MCF 10A (cell line): ENCODE data around the gene KCNJ9. TPM values are rescaled to one million over a fixed set of nuclear protein-coding genes. Genes with fewer than 3 reads are reported as not detected.

Experiments
- BruUV-seq: library from RNA; stranded (reverse); fragments of 400-500 nt; replicated peaks from 2 replicates; lab custom pipeline; 2021; lab: Mats Ljungman, UMichigan
- CTCF ChIA-PET: fragments of 300-600 bp; sonication (Branson Sonifier 250); formaldehyde crosslinking; extraction: SDS; loops from one replicate; lab custom pipeline; 2021; ENCODE audit warnings: antibody characterized with exemption, inconsistent platforms; lab: Yijun Ruan, JAX
- POLR2A ChIA-PET: fragments of 300-600, 350-650 bp; sonication (Branson Sonifier 250); formaldehyde crosslinking; extraction: SDS; loops from one replicate; lab custom pipeline; 2020; ENCODE audit warnings: antibody characterized with exemption, inconsistent platforms; lab: Yijun Ruan, JAX
- DNase-seq: peaks from one replicate; pipeline ENCODE4 v3.0.0-alpha.2; 2018; ENCODE audit not compliant: unreplicated experiment
- H3K27ac Mint-ChIP-seq: one replicate; pipeline ENCODE4 v1.8.0; 2022; ENCODE audit warnings: mild to moderate bottlenecking, low read depth, mixed read lengths; ENCODE audit not compliant: unreplicated experiment
- H3K27me3 Mint-ChIP-seq: one replicate; pipeline ENCODE4 v1.8.0; 2022; ENCODE audit warnings: mixed read lengths; ENCODE audit not compliant: insufficient read depth, unreplicated experiment
- H3K36me3 Mint-ChIP-seq: one replicate; pipeline ENCODE4 v1.8.0; 2022; ENCODE audit warnings: mild to moderate bottlenecking, moderate library complexity, mixed read lengths; ENCODE audit not compliant: insufficient read depth, unreplicated experiment
- H3K4me1 Mint-ChIP-seq: one replicate; pipeline ENCODE4 v1.8.0; 2022; ENCODE audit warnings: mixed read lengths; ENCODE audit not compliant: insufficient read depth, unreplicated experiment
- H3K4me3 Mint-ChIP-seq: one replicate; pipeline ENCODE4 v1.8.0; 2022; ENCODE audit warnings: mild to moderate bottlenecking, moderate library complexity, mixed read lengths; ENCODE audit not compliant: unreplicated experiment
- H3K9me3 Mint-ChIP-seq: one replicate; pipeline ENCODE4 v1.8.0; 2022; ENCODE audit warnings: mixed read lengths; ENCODE audit not compliant: unreplicated experiment
- intact Hi-C: fragments of 100-400 bp; cut with micrococcal nuclease; formaldehyde crosslinking; loops from 2 replicates; pipeline ENCODE4 v1.14.1; 2022
- total RNA-seq: library from RNA; stranded (reverse); gene quantifications from 2 replicates; pipeline ENCODE4 v1.2.3, GENCODE V29; 2022
- TF ChIP-seq, protein P1 (sequence below): fragments of 200-600 bp; IDR thresholded peaks from one replicate; pipeline ENCODE4 v1.8.0; 2022; ENCODE audit warnings: antibody characterized with exemption, mild to moderate bottlenecking; ENCODE audit not compliant: unreplicated experiment

The KCNJ9 gene
- total RNA-seq, 1 experiment from 2014 or later = 0.07 TPM

DNA sequence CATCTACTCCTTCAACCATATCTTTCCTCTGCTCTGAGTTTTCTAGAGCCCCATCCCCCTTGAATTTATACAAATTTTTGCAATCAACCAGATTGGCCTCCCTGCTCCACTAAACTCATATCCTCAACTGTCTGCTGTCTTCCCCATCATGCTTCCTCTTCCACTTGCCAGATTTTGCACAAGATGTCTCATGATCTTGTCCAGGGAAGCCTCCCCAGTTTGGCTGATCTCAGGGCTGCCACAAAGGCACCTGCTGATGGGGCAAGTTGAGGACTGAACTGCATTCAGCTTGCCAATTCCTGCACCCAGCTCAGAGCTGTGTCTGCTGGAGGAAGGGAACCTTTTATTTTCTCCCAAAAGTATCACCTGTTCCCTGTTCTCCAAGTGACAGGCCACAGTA lies 3.9 kb upstream of the KCNJ9 start:
- intact Hi-C loops = loop anchor here (10.0 kb wide), 1 partner anchor 143 kb away; no protein-coding TSS in a partner anchor
- H3K4me1 Mint-ChIP-seq = no peaks in the 10 kb centered on the region
- peaks cover 56% of the 10 kb centered on the region for H3K27me3 Mint-ChIP-seq
- BruUV-seq = no TSS peak
- TF ChIP-seq, protein P1, sequence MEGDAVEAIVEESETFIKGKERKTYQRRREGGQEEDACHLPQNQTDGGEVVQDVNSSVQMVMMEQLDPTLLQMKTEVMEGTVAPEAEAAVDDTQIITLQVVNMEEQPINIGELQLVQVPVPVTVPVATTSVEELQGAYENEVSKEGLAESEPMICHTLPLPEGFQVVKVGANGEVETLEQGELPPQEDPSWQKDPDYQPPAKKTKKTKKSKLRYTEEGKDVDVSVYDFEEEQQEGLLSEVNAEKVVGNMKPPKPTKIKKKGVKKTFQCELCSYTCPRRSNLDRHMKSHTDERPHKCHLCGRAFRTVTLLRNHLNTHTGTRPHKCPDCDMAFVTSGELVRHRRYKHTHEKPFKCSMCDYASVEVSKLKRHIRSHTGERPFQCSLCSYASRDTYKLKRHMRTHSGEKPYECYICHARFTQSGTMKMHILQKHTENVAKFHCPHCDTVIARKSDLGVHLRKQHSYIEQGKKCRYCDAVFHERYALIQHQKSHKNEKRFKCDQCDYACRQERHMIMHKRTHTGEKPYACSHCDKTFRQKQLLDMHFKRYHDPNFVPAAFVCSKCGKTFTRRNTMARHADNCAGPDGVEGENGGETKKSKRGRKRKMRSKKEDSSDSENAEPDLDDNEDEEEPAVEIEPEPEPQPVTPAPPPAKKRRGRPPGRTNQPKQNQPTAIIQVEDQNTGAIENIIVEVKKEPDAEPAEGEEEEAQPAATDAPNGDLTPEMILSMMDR = no peak
- H3K36me3 Mint-ChIP-seq = peaks cover 4% of the 10 kb centered on the region
- H3K9me3 Mint-ChIP-seq = no peaks in the 10 kb centered on the region
- DNase-seq = no peak
- ChIA-PET CTCF (interaction anchor here (0.6 to 49.6 kb wide), 25 partner anchors 3 to 936 kb away, joined by 3 to 1546 read pairs (median 7); partner anchors contain the start of genes IGSF8, KCNJ10, KCNJ9 and PIGM), POLR2A (interaction anchor here (1.1 to 1.4 kb wide), 2 partner anchors 14 to 27 kb away, joined by 3 to 4 read pairs; no protein-coding TSS in a partner anchor)
- no peak overlapping the region for H3K4me3 Mint-ChIP-seq
- H3K27ac Mint-ChIP-seq = no peak overlapping the region

DNA sequence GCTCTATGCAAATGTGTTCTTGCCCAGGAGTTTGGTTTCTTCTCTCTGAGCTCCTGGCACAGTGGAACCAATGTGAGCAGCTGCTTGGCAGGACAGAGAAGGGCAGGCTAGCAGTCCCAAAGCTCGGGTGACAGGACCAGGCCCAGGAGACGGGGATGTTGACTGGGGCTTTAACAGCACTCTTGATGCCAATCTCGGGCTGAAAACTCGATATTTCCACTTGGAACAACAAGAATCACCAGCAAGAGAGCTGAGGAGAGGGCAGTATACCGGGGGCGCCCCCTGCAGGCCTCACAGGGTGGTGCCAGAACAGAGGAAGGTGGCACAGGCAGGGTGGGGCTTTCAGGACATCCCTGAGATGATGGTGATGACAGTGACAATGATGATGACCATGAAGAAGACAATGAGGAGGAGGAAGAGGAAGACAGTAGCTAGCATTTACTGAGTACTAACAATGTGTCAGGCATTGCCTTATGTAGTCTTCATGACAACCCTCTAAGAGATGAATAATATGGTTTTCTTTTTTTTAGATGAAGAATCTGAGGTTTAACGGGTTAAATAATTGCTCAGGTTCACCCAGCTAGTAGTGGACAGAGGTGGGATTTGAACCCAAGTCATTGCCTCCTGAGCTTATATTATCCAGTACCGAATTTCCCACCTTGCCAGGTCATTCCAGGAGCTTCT lies 2.7 kb upstream of the KCNJ9 start:
- TF ChIP-seq, protein P1 = peak; percentile 98
- Mint-ChIP-seq H3K27me3 (peaks cover 64% of the 10 kb centered on the region), H3K27ac (no peak overlapping the region), H3K9me3 (no peaks in the 10 kb centered on the region), H3K4me3 (no peak overlapping the region), H3K4me1 (no peaks in the 10 kb centered on the region), H3K36me3 (peaks cover 4% of the 10 kb centered on the region)
- ChIA-PET CTCF (interaction anchor here (0.5 to 49.6 kb wide), 51 partner anchors 2 to 1967 kb away, joined by 3 to 1546 read pairs (median 4); partner anchors contain the start of genes IGSF8, IGSF9, KCNJ10 and KCNJ9), POLR2A (interaction anchor here (0.6 to 2.7 kb wide), 12 partner anchors 8 to 184 kb away, joined by 3 to 16 read pairs (median 3); partner anchors contain the start of gene PIGM)
- no TSS peak for BruUV-seq
- DNase-seq = peak; percentile 67
- intact Hi-C loops = loop anchor here (1.0 to 10.0 kb wide), 2 partner anchors 32 to 144 kb away; no protein-coding TSS in a partner anchor

DNA sequence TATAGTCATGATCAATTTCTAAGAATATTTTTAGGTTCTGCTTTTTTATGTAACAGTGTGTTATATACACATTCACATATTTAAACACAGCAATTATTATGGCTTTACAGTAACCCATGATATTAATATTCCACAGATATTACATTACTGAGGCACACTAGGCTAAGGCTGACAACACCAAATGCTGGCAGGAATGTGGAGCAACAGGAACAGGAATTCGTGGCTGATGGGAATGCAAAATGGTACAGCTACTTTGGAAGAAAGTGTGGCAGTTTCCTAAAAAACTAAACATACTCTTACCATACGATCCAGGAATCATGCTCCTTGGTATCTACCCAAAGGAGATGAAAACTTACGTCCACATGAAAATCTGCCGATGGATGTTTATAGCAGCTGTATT lies 1.9 kb upstream of the KCNJ9 start:
- TF ChIP-seq, protein P1 = no peak
- DNase-seq = no peak
- ChIA-PET POLR2A (interaction anchor here (0.9 to 2.7 kb wide), 5 partner anchors 8 to 183 kb away, joined by 3 to 16 read pairs (median 3); partner anchors contain the start of gene PIGM), CTCF (interaction anchor here (0.6 to 49.6 kb wide), 30 partner anchors 1 to 940 kb away, joined by 3 to 1546 read pairs (median 6); partner anchors contain the start of genes IGSF8, IGSF9, KCNJ10 and KCNJ9)
- BruUV-seq = no TSS peak
- no peak overlapping the region for H3K4me3 Mint-ChIP-seq
- intact Hi-C loops = loop anchor here (10.0 kb wide), 1 partner anchor 145 kb away; no protein-coding TSS in a partner anchor
- H3K27me3 Mint-ChIP-seq = peaks cover 64% of the 10 kb centered on the region
- no peaks in the 10 kb centered on the region for H3K4me1 Mint-ChIP-seq
- no peaks in the 10 kb centered on the region for H3K9me3 Mint-ChIP-seq
- H3K27ac Mint-ChIP-seq = no peak overlapping the region
- H3K36me3 Mint-ChIP-seq = peaks cover 4% of the 10 kb centered on the region
